GM21360 (cell line): ENCODE results near the gene PHB1.
"Not testable (repeated sequence)": the region's sequence is repeated elsewhere in the genome, so short reads cannot be mapped to it uniquely, and the experiment has no call there.

ENCODE experiments used
- ATAC-seq: cut with Tn5 transposase; IDR thresholded peaks from one replicate; pipeline ENCODE4 v1.9.1; 2021; ENCODE audit warnings: mild to moderate bottlenecking, moderate library complexity; ENCODE audit not compliant: unreplicated experiment

PHB1 gene

GRCh38 chr17:49406421-49407061 is 8.1 kb downstream of the PHB1 start:
- no peak for ATAC-seq

GRCh38 chr17:49404906-49405305 is 9.8 kb downstream of the PHB1 start:
- ATAC-seq: no peak

- ATAC-seq: no peak
Measured at GRCh38 chr17:49404361-49404760, 10.3 kb downstream of the PHB1 start.

- no peak for ATAC-seq
Measured at GRCh38 chr17:49403514-49404289, 11.0 kb downstream of the PHB1 start.

GRCh38 chr17:49402706-49403105 is 12.0 kb downstream of the PHB1 start:
- ATAC-seq: no peak

- ATAC-seq: no peak
Measured at GRCh38 chr17:49401971-49402611, 12.6 kb downstream of the PHB1 start.

GRCh38 chr17:49399995-49400394 is 14.7 kb downstream of the PHB1 start:
- ATAC-seq: no peak

GRCh38 chr17:49397586-49397985 is 17.1 kb downstream of the PHB1 start:
- no peak for ATAC-seq

GRCh38 chr17:49393491-49394255 is 21.0 kb downstream of the PHB1 start:
- no peak for ATAC-seq

- no peak for ATAC-seq
Measured at GRCh38 chr17:49390548-49391324, 23.9 kb downstream of the PHB1 start.

GRCh38 chr17:49389514-49390347 is 25.0 kb downstream of the PHB1 start:
- not testable (repeated sequence) for ATAC-seq

- no peak for ATAC-seq
Measured at GRCh38 chr17:49388692-49389513, 25.8 kb downstream of the PHB1 start.

- no peak for ATAC-seq
Measured at GRCh38 chr17:49388290-49388640, 26.4 kb downstream of the PHB1 start.

GRCh38 chr17:49387498-49388289 is 27.0 kb downstream of the PHB1 start:
- no peak for ATAC-seq

- ATAC-seq: no peak
Measured at GRCh38 chr17:49386373-49386772, 28.3 kb downstream of the PHB1 start.

GRCh38 chr17:49384951-49385350 is 29.7 kb downstream of the PHB1 start:
- no peak for ATAC-seq

GRCh38 chr17:49383060-49383459 is 31.6 kb downstream of the PHB1 start:
- no peak for ATAC-seq

- no peak for ATAC-seq
Measured at GRCh38 chr17:49382556-49382955, 32.1 kb downstream of the PHB1 start.
